ENCODE data around the gene ASPSCR1. TPM values are rescaled to one million over a fixed set of nuclear protein-coding genes. Genes with fewer than 3 reads are reported as not detected.

ASPSCR1 gene
- total RNA-seq, 2 donors from 2014 or later: 14.1 to 18.8 TPM

GRCh38 chr17:81930142-81931125 lies 47.0 kb upstream of the ASPSCR1 start:
- Histone ChIP-seq H3K27ac (no peak overlapping the region), H3K27me3 (no peaks in the 10 kb centered on the region), H3K36me3 (no peaks in the 10 kb centered on the region), H3K9me3 (no peaks in the 10 kb centered on the region), H3K4me1 (peaks cover 0 to 22% of the 10 kb centered on the region in 2 donors), H3K4me3 (no peak overlapping the region)
- no peak for TF ChIP-seq CTCF (IDR thresholded peaks at IDR 0.05)
- no peak for DNase-seq (ENCODE audit: low spot score)

GRCh38 chr17:81931189-81931556 lies 46.3 kb upstream of the ASPSCR1 start:
- no peaks in the 10 kb centered on the region for H3K36me3 ChIP-seq
- peaks cover 0 to 16% of the 10 kb centered on the region in 2 donors for H3K4me1 ChIP-seq
- TF ChIP-seq CTCF (IDR thresholded peaks at IDR 0.05): no peak
- DNase-seq (ENCODE audit: low spot score): no peak
- H3K27ac ChIP-seq: no peak overlapping the region
- H3K4me3 ChIP-seq: no peak overlapping the region
- H3K27me3 ChIP-seq: no peaks in the 10 kb centered on the region
- no peaks in the 10 kb centered on the region for H3K9me3 ChIP-seq

- no peaks in the 10 kb centered on the region for H3K9me3 ChIP-seq
- H3K4me3 ChIP-seq: no peak overlapping the region
- H3K27me3 ChIP-seq: no peaks in the 10 kb centered on the region
- H3K4me1 ChIP-seq: peaks cover 0 to 19% of the 10 kb centered on the region in 2 donors
- H3K36me3 ChIP-seq: no peaks in the 10 kb centered on the region
- no peak overlapping the region for H3K27ac ChIP-seq
- no peak for DNase-seq (ENCODE audit: low spot score)
- TF ChIP-seq CTCF (IDR thresholded peaks at IDR 0.05): no peak
Measured at GRCh38 chr17:81931557-81932332, 45.7 kb upstream of the ASPSCR1 start.

GRCh38 chr17:81932333-81932983 lies 45.0 kb upstream of the ASPSCR1 start:
- H3K36me3 ChIP-seq: no peaks in the 10 kb centered on the region
- no peak overlapping the region for H3K27ac ChIP-seq
- H3K4me3 ChIP-seq: no peak overlapping the region
- H3K4me1 ChIP-seq: peaks cover 0 to 23% of the 10 kb centered on the region in 2 donors
- no peak for DNase-seq (ENCODE audit: low spot score)
- no peak for TF ChIP-seq CTCF (IDR thresholded peaks at IDR 0.05)
- no peaks in the 10 kb centered on the region for H3K9me3 ChIP-seq
- H3K27me3 ChIP-seq: no peaks in the 10 kb centered on the region

GRCh38 chr17:81933178-81933699 lies 44.2 kb upstream of the ASPSCR1 start:
- TF ChIP-seq CTCF (IDR thresholded peaks at IDR 0.05): no peak
- Histone ChIP-seq H3K4me3 (no peak overlapping the region), H3K27ac (no peak overlapping the region), H3K4me1 (peaks cover 0 to 24% of the 10 kb centered on the region in 2 donors), H3K36me3 (no peaks in the 10 kb centered on the region), H3K27me3 (no peaks in the 10 kb centered on the region), H3K9me3 (no peaks in the 10 kb centered on the region)
- no peak for DNase-seq (ENCODE audit: low spot score)
